Measurements from ENCODE around the gene NQO2.

Gene NQO2

DNA sequence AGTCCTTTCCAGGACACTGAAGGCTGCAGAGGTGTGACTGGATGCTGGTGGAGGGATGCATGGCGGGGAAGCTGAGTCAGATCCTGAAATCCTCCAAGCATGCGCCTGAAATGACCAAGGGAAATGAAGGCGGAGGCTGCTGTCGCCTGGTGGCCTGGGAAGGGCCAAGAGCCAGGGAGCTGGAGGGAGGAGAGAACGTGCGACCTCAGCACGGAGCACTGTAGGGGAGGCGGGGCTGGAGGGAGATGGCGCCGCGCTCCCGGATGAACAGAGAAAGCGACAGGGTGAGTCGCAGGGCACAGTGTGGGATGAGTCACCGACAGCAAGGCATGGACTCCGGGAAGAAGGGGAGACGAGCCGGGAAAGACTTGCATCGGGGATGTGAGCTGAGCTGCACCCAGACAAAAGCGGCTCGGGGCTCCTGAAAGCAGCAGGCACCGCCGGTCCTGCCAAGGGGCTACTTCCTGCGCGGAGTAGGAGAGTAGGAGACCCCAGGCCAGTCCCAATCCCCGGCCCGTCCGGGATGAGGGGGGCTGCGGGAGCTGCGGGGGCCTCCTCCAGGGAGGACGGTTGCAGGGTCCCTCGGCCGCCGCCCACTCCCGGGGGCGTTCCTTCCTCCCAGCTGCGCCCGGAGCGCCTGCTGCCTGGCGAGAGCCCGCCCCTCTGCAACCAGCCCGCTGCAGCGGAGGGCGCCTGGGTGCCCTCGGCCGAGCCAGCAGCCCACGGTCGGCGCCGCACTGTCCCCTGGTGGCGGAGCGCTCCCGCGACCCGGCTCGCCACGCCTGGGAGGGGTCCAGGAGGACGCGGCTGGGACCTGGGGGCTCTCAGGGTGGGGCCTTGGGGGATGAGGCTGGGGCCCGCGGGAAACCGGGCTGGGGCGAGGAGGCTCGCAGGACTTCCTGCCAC is 11.0 kb upstream of the NQO2 start:
- H3K4me3 ChIP-seq (ENCODE audit: control insufficient read depth, low read depth, low read length): peak overlapping the region; percentile 77
- DNase-seq (ENCODE audit: low read depth): peak; percentile 77
- TF ChIP-seq, protein P1, sequence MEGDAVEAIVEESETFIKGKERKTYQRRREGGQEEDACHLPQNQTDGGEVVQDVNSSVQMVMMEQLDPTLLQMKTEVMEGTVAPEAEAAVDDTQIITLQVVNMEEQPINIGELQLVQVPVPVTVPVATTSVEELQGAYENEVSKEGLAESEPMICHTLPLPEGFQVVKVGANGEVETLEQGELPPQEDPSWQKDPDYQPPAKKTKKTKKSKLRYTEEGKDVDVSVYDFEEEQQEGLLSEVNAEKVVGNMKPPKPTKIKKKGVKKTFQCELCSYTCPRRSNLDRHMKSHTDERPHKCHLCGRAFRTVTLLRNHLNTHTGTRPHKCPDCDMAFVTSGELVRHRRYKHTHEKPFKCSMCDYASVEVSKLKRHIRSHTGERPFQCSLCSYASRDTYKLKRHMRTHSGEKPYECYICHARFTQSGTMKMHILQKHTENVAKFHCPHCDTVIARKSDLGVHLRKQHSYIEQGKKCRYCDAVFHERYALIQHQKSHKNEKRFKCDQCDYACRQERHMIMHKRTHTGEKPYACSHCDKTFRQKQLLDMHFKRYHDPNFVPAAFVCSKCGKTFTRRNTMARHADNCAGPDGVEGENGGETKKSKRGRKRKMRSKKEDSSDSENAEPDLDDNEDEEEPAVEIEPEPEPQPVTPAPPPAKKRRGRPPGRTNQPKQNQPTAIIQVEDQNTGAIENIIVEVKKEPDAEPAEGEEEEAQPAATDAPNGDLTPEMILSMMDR (IDR thresholded peaks at IDR 0.05; ENCODE audit: control insufficient read depth, insufficient read depth, low read depth, low read length, missing control alignments): peak; percentile 65

DNA sequence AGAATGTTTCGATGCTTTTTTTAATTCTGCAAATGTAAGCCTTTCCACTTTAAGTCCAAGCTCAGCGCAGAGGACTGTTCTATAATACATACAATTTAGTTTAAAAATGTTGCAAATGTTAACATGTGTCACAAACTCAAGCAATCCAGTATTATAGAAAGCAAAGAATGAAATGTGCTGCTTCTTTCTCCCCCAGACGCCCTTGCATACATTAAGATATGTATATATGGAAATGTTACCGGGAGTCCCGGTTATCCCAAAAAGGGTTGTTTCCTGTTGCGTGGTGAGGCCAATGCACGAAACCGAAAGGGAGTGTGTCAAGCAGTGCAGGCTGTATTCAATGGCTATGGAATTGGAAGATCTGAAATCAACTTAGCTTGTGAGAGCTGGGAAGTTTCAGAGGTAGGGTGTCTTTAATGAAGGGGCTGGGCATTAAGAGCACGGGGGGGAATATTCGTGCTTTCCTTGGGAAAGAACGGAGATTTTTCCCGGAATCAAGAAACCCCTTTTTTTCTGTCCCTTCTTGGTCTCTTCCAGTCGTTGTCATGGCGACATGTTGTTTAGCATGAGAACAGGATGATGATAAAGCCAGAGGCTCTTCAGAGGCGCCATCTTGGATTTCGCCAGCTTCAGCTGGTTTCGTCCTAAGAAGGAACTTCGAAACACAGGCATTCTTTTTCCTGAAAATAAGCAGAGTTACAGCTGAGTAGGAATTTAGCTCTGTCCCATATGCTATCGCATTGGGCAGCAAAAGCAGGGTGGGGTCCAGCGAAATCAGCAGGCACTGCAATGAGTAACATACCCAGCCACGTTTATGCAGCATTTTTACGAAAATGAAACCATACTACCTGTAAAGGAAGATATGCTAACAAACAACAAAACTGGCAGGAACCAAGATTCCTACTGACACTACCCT is 10.1 kb upstream of the NQO2 start:
- peak overlapping the region; percentile 77 for H3K4me3 ChIP-seq (ENCODE audit: control insufficient read depth, low read depth, low read length)
- DNase-seq (ENCODE audit: low read depth): peak; percentile 98
- TF ChIP-seq, protein P1 (IDR thresholded peaks at IDR 0.05; ENCODE audit: control insufficient read depth, insufficient read depth, low read depth, low read length, missing control alignments): no peak

DNA sequence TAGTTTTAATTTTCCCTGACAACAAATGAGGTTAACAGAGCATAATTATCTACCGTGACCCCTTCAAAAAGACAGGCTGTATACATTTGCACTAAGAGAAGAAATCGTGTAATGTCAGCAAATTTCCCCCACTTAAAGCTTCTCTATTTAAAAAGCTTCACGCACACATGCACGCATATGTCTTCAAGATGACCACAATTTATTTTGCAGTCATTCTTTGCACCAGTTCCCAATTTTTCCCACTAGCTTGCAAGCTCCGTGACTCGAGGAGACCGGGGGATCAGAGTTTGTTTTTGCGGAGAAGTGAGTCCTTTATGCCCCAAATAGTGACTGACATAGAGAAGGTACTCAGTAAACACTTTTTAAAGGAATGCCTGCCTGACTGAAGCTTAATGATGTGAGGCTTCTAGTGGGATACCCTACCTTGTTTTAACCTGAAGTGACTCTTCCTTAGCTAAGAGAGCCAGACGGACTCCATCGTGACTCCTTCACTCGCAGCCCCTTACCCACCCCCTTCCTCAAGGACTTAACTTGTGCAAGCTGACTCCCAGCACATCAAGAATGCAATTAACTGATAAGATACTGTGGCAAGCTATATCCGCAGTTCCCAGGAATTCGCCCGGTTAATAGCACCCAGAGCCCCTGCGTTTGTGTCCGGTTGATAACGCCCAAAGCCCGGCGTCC is 9.3 kb upstream of the NQO2 start:
- TF ChIP-seq, protein P1 (IDR thresholded peaks at IDR 0.05; ENCODE audit: control insufficient read depth, insufficient read depth, low read depth, low read length, missing control alignments): no peak
- DNase-seq (ENCODE audit: low read depth): no peak
- peak overlapping the region; percentile 77 for H3K4me3 ChIP-seq (ENCODE audit: control insufficient read depth, low read depth, low read length)

DNA sequence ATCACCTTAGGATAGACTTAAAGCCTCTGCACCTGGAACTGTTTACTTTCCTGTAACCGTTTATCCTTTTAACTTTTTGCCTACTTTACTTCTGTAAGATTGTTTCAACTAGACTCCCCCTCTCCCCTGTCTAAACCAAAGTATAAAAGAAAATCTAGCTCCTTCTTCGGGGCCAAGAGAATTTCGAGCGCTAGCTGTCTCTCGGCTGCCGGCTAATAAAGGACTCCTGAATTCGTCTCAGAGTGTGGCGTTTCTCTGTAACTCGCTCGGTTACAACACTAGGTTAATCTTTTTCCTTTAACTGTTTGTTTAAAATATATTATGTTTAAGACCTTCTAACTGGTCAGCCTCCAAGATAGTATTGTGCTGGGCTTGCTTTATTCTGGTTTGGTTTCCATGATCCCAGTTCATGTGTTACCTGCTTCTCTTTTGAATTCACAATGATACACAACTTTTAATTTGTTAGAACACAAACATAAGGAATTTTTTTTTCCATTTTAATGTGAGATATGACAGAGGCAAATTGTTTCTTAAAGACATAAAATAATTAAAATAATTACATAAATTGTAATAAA is 8.7 kb upstream of the NQO2 start:
- TF ChIP-seq, protein P1 (IDR thresholded peaks at IDR 0.05; ENCODE audit: control insufficient read depth, insufficient read depth, low read depth, low read length, missing control alignments): no peak
- no peak for DNase-seq (ENCODE audit: low read depth)
- peak overlapping the region; percentile 77 for H3K4me3 ChIP-seq (ENCODE audit: control insufficient read depth, low read depth, low read length)

DNA sequence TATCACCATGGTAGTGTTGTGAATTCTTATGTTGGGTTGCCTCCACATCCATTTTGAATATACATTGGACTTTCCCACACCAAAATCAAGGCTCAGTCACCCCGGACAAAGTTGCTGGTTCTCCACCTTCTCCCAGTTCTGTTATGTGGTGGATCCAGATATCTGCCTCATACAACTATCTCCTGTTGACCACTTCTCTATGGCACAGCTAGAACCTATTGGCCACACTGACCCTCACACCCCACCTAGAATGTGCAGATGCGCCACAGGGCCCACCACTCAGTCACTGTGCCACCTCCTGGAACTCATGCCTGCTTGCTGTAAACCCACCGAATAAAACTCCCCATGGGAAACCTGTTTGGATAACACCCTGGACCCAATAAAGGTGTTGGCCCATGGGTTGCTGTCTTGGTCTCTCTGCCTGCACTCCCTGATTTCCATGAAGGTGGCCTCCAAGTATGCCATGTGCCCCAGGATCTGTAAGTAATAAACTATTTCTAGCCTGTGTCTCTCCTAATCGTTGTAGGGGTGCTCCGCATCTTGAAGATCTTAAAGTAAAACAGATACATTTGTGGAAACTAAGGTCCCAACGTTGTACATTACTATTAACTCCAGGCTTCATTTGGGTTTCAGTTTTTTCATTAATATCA is 7.2 kb upstream of the NQO2 start:
- TF ChIP-seq, protein P1 (IDR thresholded peaks at IDR 0.05; ENCODE audit: control insufficient read depth, insufficient read depth, low read depth, low read length, missing control alignments): no peak
- H3K4me3 ChIP-seq (ENCODE audit: control insufficient read depth, low read depth, low read length): no peak overlapping the region
- no peak for DNase-seq (ENCODE audit: low read depth)
